IPS-18c (cell line): ENCODE data around the gene DPEP2.
"Not testable (repeated sequence)": the region's sequence is repeated elsewhere in the genome, so short reads cannot be mapped to it uniquely, and the experiment has no call there.

Experiments
- H3K4me3 ChIP-seq: 2 replicates; pipeline ENCODE4 v1.7.0; 2013; ENCODE audit warnings: low read depth, mild to moderate bottlenecking, low read length, moderate library complexity; ENCODE audit not compliant: insufficient read depth
- H3K9me3 ChIP-seq: one replicate; pipeline ENCODE4 v1.6.1; 2013; ENCODE audit warnings: mild to moderate bottlenecking, low read length, moderate library complexity; ENCODE audit not compliant: control insufficient read depth, insufficient read depth

Gene DPEP2

DNA sequence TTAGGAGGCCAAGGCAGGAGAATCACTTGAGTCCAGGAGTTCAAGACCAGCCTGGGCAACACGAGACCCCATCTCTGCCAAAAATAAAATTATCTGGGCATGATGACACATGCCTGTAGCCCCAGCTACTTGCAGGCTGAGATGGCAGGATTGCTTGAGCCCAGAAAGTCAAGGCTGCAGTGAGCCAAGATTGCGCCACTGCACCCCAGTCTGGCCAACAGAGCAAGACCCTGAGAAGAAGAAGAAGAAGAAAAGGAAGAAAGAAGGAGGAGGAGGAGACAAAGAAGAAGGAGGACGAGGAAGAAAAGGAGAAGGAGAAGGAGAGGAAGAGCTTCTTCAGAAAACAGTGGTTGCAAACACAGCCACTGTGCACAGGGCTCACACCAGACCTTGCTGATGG lies 10.6 kb downstream of the DPEP2 start:
- no peak overlapping the region for H3K4me3 ChIP-seq
- no peaks in the 10 kb centered on the region for H3K9me3 ChIP-seq

DNA sequence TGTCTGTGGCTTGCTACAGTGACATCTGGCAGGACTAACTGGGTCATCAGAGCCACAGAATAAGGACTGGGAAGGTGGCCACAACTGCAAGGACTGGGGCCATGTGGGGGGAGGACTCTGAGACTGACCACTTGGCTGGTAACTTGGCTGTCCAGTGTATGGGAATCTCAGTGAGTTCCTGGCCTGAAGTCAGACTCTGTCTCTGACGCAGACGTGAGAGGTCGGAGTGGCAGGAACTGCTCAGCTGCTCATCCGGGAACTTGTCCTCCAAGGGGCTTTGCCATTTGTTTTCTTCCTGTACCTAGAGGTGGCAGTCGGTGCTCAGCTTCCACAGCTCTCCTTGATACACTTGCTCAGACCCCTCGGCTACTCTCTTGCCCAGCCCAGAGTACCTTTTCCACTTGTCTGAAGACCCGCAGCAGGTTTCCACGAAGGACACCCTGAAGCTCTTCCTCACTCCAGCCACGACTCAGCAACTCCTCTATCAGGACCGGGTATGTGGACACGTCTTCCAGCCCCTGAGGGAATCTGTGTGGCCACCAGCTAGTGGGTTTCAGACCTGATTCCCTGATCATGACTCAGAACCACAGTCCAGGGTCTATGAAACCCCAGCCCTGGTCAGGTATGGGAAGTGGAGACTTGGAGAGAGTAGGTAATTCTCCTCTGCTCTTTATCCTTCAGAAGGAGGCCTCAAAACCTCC lies 11.7 kb downstream of the DPEP2 start:
- Histone ChIP-seq H3K9me3 (no peaks in the 10 kb centered on the region), H3K4me3 (no peak overlapping the region)

DNA sequence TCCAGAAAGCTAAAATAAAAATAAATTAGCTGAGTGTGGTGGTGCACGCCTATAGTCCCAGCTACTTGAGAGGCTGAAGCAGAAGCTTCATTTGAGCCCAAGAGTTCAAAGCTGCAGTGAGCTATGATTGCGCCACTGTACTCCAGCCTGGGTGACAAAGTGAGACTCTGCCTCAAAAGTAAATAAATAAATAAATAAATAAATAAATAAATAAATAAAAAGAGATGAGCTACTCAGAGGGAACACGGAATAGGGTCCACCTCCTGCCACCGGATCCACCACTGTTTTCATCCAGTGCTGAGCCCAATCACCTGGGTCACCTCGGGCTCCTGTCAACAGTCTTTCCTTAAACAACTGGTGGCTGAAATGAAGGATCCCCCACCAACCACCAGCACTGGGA lies 12.3 kb downstream of the DPEP2 start:
- H3K9me3 ChIP-seq = no peaks in the 10 kb centered on the region

DNA sequence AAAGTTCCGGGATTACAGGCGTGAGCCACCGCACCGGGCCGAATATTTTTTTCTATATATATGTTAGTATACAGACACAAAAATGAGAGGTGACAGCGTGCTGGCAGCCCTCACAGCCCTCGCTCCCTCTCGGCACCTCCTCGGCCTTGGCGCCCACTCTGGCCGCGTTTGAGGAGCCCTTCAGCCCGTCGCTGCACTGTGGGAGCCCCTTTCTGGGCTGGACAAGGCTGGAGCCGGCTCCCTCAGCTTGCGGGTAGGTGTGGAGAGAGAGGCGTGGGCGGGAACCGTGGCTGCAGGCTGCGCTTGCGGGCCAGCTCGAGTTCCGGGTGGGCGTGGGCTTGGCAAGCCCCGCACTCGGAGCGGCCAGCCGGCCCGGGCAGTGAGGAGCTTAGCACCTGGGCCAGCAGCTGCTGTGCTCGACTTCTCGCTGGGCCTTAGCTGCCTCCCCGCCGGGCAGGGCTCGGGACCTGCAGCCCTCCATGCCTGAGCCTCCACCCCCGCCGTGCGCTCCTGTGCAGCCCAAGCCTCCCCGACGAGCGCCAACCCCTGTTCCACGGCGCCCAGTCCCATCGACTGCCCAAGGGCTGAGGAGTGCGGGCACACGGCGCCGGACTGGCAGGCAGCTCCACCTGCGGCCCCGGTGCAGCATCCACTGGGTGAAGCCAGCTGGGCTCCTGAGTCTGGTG lies 17.1 kb downstream of the DPEP2 start:
- no peak overlapping the region for H3K4me3 ChIP-seq
- peaks cover 2% of the 10 kb centered on the region for H3K9me3 ChIP-seq

More for the DNA sequence above, 12.3 kb downstream of the DPEP2 start:
- no peak overlapping the region for H3K4me3 ChIP-seq

DNA sequence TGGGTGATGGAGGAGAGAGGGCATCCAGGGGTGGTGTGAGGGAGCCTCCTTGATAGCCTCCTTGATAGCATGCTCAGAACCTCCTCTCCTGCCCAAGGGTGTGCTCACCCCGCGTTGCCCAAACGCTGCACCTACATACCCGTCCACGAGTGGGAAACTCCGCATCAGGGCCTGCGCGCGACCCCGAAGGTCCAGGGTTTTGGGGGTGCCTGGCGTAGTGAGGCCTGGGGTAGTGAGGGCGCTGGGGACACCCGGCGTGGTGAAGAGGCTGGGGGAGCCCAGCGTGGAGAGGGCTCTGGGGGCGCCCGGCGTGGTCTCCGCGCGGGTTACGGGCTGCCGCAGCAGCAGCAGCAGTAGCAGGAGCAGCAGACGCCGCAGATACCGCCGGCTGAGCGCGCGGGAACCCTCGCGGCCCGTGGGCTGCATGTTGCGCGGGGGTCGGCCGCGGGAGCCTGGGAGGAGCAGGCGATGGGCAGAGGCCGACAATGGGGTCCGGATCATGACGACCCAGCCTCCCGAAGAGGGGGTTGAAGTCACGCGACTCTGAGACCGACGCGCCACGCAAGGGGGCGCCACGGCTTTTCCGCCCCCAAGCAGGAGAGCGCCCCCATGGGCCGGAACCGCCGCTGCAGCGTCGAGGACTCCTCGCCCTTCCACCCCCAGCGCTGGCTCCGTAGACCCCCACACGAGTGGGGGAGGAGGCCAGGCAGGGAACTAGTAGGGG lies 19.2 kb downstream of the DPEP2 start, which contains the start of gene DPEP3:
Gene DPEP3, minus strand, starts transcription at position 545 of the 724 bp plus-strand sequence. Its CDS starts 119 bp downstream, at position 426.
- peaks cover 2% of the 10 kb centered on the region for H3K9me3 ChIP-seq
- no peak within 1 kb of the TSS for H3K4me3 ChIP-seq

DNA sequence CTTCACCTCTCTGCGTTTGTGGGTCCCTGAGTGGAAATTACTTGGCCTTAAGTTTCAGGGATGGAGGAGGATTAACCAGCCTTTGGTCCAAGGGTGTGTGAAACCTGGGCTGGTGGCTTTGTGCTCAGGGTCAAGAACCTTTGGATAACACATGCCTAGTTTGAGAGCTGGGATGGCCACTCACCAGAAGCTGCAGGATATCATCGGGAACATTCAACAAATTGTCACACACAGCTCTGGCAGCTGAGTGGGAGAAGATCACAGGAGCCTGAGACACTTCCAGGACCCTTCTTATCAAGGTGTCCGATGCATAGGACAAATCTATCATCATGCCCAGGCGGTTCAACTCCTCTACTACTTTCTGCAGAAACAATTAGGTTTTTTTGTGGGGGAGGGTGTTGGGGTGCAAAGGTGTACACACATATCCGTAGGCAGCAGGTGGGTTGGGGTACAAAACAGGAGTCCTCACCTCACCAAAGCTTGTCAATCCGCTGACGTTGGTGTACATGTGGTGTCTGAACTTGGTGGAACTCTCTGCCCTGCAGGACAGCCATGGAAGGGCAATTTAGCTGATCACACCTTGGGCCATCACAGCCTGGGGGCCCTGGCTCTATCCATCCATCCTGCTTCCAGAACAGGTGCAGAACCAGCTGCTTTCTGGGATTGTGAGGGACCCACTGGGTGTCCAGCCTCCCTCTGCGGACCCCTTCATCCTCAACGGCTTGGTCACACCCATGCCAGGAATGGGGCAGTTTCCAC lies 21.6 kb downstream of the DPEP2 start:
- H3K4me3 ChIP-seq = no peak overlapping the region

DNA sequence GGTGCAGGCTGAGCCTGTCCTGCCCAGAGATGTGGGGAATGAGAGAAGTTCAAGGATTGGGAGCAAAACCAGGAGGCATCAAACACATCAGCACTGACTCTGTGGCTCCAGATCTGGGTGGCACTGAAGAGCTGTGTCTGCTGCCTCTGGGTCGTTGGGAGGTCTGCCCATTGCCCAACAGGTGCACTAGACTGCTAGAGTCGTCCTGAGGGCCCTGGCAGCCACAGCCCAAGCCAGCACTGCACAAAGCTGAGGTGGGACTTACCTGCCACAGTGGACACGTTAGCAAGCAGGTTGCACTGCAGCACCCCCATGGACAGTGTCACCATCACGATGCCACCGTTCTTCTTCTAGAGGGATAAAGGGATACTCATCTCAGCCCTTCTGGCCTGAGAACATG lies 22.3 kb downstream of the DPEP2 start:
- no peak overlapping the region for H3K4me3 ChIP-seq
- peaks cover 2% of the 10 kb centered on the region for H3K9me3 ChIP-seq

More for the DNA sequence above, 21.6 kb downstream of the DPEP2 start:
- H3K9me3 ChIP-seq = peaks cover 2% of the 10 kb centered on the region

DNA sequence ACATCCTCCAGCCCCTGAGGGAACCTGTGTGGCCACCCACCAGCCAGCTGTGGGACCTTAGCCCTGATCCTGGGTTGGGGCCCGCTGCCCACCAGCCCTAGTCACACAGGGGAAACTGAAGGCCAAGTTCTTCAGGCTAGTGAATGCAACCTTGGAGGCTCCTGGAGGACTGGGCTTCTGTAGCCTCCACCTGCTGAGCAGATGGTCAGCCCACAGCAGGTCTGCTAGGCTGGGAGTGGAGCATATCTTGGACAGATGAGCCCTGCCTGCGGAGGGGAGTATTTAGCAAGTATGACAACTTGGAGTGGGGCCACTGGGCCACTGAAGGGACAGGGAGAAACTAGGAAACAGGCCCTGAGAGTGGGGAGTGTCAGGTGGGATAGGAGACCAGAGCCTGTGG lies 23.1 kb downstream of the DPEP2 start:
- no peak overlapping the region for H3K4me3 ChIP-seq
- peaks cover 2% of the 10 kb centered on the region for H3K9me3 ChIP-seq

DNA sequence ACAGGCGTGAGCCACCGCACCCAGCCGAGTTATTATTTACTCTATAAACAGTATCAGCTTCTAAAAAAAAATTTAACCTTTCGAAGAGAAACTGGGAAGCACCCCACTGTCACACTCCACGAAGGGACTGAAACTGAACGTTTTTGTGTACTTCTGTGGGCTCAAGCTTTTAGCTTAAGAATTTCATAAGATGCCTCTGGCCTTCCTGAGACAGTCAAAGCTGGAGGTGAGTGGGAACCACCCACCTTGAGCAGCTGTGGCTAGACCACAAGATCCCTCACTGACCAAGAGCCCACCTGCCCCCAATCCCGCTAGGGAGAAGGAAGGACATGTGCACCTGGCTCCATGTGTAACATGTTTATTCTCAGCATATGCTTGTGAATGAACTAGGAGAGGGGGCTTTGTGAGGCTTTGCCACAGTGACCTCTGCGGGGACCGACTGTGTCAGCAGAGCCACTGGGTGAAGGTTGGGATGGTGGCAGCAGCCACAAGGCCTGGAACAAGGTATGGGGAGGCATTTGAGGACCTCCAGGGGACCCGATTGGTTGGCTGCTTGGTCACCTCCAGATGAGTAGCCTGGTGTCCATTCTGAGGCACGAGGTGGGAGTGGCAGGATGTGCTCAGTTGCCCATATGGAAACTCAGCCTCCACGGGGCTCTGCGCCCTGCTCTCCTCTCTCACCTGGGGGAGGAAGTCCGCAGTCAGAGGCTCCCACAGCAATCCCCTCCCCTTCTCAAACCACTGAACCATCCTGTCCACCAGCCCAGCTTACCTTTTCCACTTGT lies 23.8 kb downstream of the DPEP2 start:
- Histone ChIP-seq H3K9me3 (peaks cover 2% of the 10 kb centered on the region), H3K4me3 (no peak overlapping the region)

DNA sequence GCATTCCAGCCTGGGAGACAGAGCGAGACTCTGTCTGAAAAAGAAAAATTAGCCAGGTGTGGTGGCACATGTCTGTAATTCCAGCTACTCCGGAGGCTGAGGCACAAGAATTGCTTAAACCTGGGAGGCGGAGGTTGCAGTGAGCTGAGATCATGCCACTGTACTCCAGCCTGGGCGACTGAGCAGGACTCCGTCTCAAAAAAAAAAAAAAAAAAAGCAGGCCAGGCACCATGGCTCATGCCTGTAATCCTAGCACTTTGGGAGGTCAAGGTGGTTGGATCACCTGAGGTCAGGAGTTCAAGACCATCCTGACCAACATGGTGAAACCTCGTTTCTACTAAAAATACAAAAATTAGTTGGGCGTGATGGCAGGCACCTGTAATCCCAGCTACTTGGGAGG lies 27.0 kb downstream of the DPEP2 start:
- H3K9me3 ChIP-seq, H3K4me3 ChIP-seq: not testable (repeated sequence)

DNA sequence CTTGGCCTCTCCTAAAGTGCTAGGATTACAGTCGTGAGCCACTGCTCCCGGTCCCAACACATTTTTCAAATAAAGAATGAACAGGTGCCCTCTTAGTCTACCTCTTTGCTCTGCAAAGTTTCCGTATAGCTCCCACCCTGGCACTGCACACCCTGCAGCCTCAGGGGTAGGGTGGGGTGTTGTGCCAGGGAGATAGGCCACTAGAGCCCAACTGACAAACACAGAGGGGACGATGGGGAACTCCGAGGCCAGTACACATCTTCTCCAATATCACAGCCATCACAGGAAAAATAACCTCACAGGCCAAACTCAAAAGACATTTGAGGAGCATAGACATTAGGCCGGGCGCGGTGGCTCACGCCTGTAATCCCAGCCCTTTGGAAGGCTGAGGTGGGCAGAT lies 28.2 kb downstream of the DPEP2 start:
- Histone ChIP-seq H3K9me3 (no peaks in the 10 kb centered on the region), H3K4me3 (no peak overlapping the region)

DNA sequence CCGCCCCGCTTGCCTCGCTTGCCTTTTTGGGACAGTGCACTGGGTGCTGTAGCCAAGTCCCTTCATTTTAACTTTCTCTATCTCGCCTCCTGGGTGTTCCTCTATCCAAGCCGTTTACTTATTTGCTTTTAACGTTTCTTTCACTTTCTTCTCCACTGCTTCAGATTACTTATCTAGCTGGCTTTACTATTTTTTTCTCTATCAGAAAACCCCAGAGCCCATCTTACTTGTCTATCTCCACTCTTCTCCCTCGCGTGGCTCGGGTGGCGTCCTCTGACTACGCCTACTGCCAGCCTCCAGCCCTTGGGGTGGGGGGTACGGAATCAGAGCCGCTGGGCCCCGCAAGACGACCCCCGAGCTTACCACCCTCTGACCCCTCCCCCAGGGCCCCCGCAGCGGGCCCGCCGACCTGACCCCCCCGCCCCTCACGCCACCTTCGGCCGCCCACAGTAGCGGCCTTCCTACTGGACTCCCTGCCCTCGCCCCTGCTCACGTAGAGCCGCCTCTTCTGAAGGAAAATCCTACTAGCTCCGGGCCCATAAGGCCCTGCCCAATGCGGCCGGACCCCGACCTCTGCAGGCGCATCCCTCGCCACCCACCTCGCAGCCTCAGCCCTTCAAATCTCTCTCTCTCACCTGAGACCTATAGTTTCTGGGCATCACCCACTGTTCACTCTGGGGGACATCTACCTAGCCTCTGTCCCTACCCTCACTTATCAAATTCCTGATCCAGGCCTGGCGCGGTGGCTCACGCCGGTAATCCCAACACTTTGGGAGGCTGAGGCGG lies 29.8 kb downstream of the DPEP2 start:
- Histone ChIP-seq H3K9me3 (no peaks in the 10 kb centered on the region), H3K4me3 (peak overlapping the region; percentile 54)

DNA sequence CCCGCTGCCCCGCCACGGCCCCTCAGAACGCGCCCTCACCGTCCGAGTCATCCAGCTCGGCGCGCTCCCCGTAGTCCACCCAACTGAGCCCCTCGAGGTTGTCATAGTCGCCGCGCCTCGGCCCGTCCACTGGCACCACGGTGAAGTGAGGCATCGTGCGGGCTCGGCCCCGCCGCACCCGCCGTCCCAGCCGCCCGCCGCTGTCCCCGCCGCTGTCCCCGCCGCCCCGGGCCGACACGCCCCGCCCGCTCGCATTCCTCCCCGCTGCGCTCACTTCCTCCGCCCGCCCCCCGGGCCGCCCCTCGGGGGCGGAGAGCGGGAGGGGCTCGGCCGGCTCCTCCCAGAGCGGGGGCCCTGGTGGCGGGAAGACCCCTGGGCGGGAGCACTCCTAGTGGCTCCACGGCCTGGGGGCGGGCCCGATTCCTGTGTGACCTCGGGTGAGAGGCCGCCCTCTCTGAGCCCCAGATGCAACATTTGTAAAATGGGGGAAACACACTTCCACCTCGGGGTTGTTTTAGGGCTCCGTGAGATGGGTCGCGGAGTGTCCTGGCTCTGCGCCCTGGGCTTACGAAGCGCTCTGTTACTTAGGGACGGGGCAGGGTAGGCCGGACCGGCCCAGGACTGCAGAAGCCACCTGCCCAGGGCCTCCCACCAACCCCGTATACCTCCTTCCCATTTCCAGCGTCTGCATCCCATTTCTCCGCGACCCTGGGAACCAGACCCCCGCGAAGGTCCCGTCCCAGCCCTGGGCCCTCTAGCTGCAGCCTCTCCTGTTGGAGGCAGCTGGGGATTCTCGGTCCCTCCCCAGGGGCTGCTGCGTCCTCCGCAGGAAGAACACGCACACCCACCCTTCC lies 30.7 kb downstream of the DPEP2 start, which contains the start of gene SLC12A4:
Gene SLC12A4, minus strand, starts transcription at position 238 of the 854 bp plus-strand sequence. Its CDS starts 84 bp downstream, at position 154.
- H3K4me3 ChIP-seq = peak within 1 kb of the TSS; percentile 54
- H3K9me3 ChIP-seq = no peaks in the 10 kb centered on the region

DNA sequence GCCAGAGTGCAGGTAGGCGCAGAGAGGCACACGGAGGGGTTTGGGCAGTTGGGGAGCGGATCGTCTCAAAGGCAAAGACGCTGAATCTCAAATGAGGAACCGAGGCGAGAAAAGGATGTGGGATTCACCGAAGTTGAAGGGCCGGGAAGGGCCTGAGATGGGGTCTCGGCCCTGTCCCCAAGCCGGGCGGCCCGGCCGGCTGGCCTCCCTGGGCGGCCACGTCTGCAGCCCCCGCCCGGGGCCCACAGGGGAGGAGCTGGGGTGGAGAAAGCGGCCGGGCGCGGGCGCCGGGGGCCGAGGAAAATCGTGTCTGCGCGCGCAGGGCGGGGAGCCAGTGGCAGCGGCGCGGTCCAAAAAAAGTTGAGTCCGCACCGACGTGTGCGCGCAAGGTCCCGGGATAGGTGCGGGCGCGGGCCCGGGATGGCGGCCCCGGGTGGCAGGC lies 31.3 kb downstream of the DPEP2 start:
- no peaks in the 10 kb centered on the region for H3K9me3 ChIP-seq
- peak overlapping the region; percentile 54 for H3K4me3 ChIP-seq
